WTC11 (cell line): Measurements from ENCODE around the gene OBSCN. TPM values are rescaled to one million over a fixed set of nuclear protein-coding genes. Genes with fewer than 3 reads are reported as not detected.

ENCODE experiments used
- ATAC-seq: fragments of 200-7000 bp; cut with Tn5 transposase; 2 replicates; pipeline ENCODE4 v1.10.0; 2021; ENCODE audit warnings: mild to moderate bottlenecking, moderate library complexity
- CTCF ChIA-PET: fragments of 300-600 bp; sonication (Branson Sonifier 250); formaldehyde crosslinking; loops from one replicate; lab custom pipeline; 2021; ENCODE audit warnings: antibody characterized with exemption; lab: Charles Lee
- POLR2A ChIA-PET: fragments of 350-600 bp; sonication (Branson Sonifier 250); formaldehyde crosslinking; loops from one replicate; lab custom pipeline; 2021; ENCODE audit warnings: antibody characterized with exemption; lab: Charles Lee
- DNase-seq: peaks from one replicate; pipeline ENCODE4 v3.0.0; 2021; ENCODE audit warnings: low spot score
- H3K27ac Mint-ChIP-seq: 2 replicates; pipeline ENCODE4 v1.8.0; 2021; ENCODE audit warnings: mixed read lengths
- H3K27me3 Mint-ChIP-seq: 2 replicates; pipeline ENCODE4 v1.8.0; 2021; ENCODE audit warnings: low read depth, mild to moderate bottlenecking, moderate library complexity, mixed read lengths
- H3K36me3 Mint-ChIP-seq: 2 replicates; pipeline ENCODE4 v1.8.0; 2021; ENCODE audit warnings: mixed read lengths
- H3K4me1 Mint-ChIP-seq: 2 replicates; pipeline ENCODE4 v1.8.0; 2022; ENCODE audit warnings: mixed read lengths
- H3K4me3 Mint-ChIP-seq: 2 replicates; pipeline ENCODE4 v1.8.0; 2021; ENCODE audit warnings: mild to moderate bottlenecking, moderate library complexity, mixed read lengths
- H3K9me3 Mint-ChIP-seq: 2 replicates; pipeline ENCODE4 v1.8.0; 2021; ENCODE audit warnings: mixed read lengths
- FOXK1 ChIP-seq: sonication (generic); formaldehyde crosslinking; IDR thresholded peaks from 2 replicates; pipeline ENCODE4 v1.8.0; 2022; ENCODE audit warnings: mild to moderate bottlenecking, moderate library complexity, missing genetic modification reagents
- HMGA2 ChIP-seq: fragments of 250-450 bp; sonication (Bioruptor Pico); IDR thresholded peaks from 2 replicates; pipeline ENCODE4 v1.4.0; 2021; ENCODE audit warnings: mild to moderate bottlenecking, moderate library complexity
- JAZF1 ChIP-seq: fragments of 250-450 bp; sonication (Bioruptor Pico); IDR thresholded peaks from 2 replicates; pipeline ENCODE4 v1.9.0; 2021; ENCODE audit warnings: moderate library complexity, mild to moderate bottlenecking, inconsistent platforms
- JUN ChIP-seq: sonication (generic); formaldehyde crosslinking; IDR thresholded peaks from 2 replicates; pipeline ENCODE4 v1.8.0; 2023; ENCODE audit warnings: mild to moderate bottlenecking, missing genetic modification reagents
- MLX ChIP-seq: sonication (generic); formaldehyde crosslinking; IDR thresholded peaks from 2 replicates; pipeline ENCODE4 v1.8.1; 2023; ENCODE audit warnings: mild to moderate bottlenecking, missing genetic modification reagents, moderate library complexity
- NFATC4 ChIP-seq: fragments of 250-450 bp; sonication (Bioruptor Pico); IDR thresholded peaks from 2 replicates; pipeline ENCODE4 v1.9.0; 2021; ENCODE audit warnings: mild to moderate bottlenecking
- NFE2L1 ChIP-seq: sonication (generic); formaldehyde crosslinking; IDR thresholded peaks from 2 replicates; pipeline ENCODE4 v1.8.1; 2023; ENCODE audit warnings: missing genetic modification reagents
- NR3C1 ChIP-seq: sonication (generic); formaldehyde crosslinking; conservative IDR thresholded peaks from 2 replicates; pipeline ENCODE4 v1.8.1; 2023; ENCODE audit warnings: low read depth, mild to moderate bottlenecking, missing genetic modification reagents
- SMAD3 ChIP-seq: sonication (generic); formaldehyde crosslinking; IDR thresholded peaks from 2 replicates; pipeline ENCODE4 v1.8.0; 2022; ENCODE audit warnings: missing genetic modification reagents, mild to moderate bottlenecking, borderline replicate concordance
- SP1 ChIP-seq: sonication (generic); formaldehyde crosslinking; conservative IDR thresholded peaks from 2 replicates; pipeline ENCODE4 v1.8.1; 2022; ENCODE audit warnings: missing genetic modification reagents
- TP53 ChIP-seq: sonication (generic); formaldehyde crosslinking; IDR thresholded peaks from 2 replicates; pipeline ENCODE4 v1.8.1; 2023; ENCODE audit warnings: mild to moderate bottlenecking, missing genetic modification reagents
- ZMAT4 ChIP-seq: fragments of 250-450 bp; sonication (Bioruptor Pico); IDR thresholded peaks from 2 replicates; pipeline ENCODE4 v1.9.0; 2021; ENCODE audit warnings: mild to moderate bottlenecking
- ZNF121 ChIP-seq: sonication (generic); formaldehyde crosslinking; IDR thresholded peaks from 2 replicates; pipeline ENCODE4 v1.8.0; 2023; ENCODE audit warnings: missing genetic modification reagents
- ZNF416 ChIP-seq: fragments of 250-450 bp; sonication (Bioruptor Pico); IDR thresholded peaks from 2 replicates; pipeline ENCODE4 v1.9.0; 2021; ENCODE audit warnings: mild to moderate bottlenecking, inconsistent platforms
- ZNF423 ChIP-seq: fragments of 250-450 bp; sonication (Bioruptor Pico); IDR thresholded peaks from 2 replicates; pipeline ENCODE4 v2.1.2; 2022; ENCODE audit warnings: mild to moderate bottlenecking, moderate library complexity
- total RNA-seq: library from RNA; stranded (reverse); gene quantifications from 3 replicates; pipeline ENCODE4 v1.2.3, GENCODE V29; 2021
- TF ChIP-seq, protein P1 (sequence below): sonication (generic); formaldehyde crosslinking; conservative IDR thresholded peaks from 2 replicates; pipeline ENCODE4 v1.8.1; 2023; ENCODE audit warnings: mild to moderate bottlenecking, low read depth, missing genetic modification reagents, moderate library complexity
- TF ChIP-seq, protein P2 (sequence below): sonication (generic); formaldehyde crosslinking; IDR thresholded peaks from 2 replicates; pipeline ENCODE4 v1.8.1; 2023; ENCODE audit warnings: mild to moderate bottlenecking, moderate library complexity, missing genetic modification reagents
- TF ChIP-seq, protein P3 (sequence below): sonication (generic); formaldehyde crosslinking; IDR thresholded peaks from 2 replicates; pipeline ENCODE4 v1.8.1; 2023; ENCODE audit warnings: mild to moderate bottlenecking, missing genetic modification reagents, borderline replicate concordance
- TF ChIP-seq, protein P4 (sequence below): sonication (generic); formaldehyde crosslinking; IDR thresholded peaks from 2 replicates; pipeline ENCODE4 v1.8.1; 2023; ENCODE audit warnings: mild to moderate bottlenecking, missing genetic modification reagents
- TF ChIP-seq, protein P5 (sequence below): sonication (generic); formaldehyde crosslinking; IDR thresholded peaks from 2 replicates; pipeline ENCODE4 v1.8.0; 2023; ENCODE audit warnings: mild to moderate bottlenecking, missing genetic modification reagents

Gene OBSCN
- total RNA-seq, 1 experiment from 2014 or later: 38.8 TPM

GRCh38 chr1:228294717-228295116 is 86.9 kb downstream of the OBSCN start:
- H3K27ac Mint-ChIP-seq: no peak overlapping the region
- peaks cover 57% of the 10 kb centered on the region for H3K9me3 Mint-ChIP-seq
- no peak for DNase-seq
- TF ChIP-seq FOXK1 (CRISPR knock-in tag) (no peak), NR3C1 (CRISPR knock-in tag) (no peak), SMAD3 (CRISPR knock-in tag) (no peak)
- TF ChIP-seq, protein P1, sequence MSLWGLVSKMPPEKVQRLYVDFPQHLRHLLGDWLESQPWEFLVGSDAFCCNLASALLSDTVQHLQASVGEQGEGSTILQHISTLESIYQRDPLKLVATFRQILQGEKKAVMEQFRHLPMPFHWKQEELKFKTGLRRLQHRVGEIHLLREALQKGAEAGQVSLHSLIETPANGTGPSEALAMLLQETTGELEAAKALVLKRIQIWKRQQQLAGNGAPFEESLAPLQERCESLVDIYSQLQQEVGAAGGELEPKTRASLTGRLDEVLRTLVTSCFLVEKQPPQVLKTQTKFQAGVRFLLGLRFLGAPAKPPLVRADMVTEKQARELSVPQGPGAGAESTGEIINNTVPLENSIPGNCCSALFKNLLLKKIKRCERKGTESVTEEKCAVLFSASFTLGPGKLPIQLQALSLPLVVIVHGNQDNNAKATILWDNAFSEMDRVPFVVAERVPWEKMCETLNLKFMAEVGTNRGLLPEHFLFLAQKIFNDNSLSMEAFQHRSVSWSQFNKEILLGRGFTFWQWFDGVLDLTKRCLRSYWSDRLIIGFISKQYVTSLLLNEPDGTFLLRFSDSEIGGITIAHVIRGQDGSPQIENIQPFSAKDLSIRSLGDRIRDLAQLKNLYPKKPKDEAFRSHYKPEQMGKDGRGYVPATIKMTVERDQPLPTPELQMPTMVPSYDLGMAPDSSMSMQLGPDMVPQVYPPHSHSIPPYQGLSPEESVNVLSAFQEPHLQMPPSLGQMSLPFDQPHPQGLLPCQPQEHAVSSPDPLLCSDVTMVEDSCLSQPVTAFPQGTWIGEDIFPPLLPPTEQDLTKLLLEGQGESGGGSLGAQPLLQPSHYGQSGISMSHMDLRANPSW (CRISPR knock-in tag): no peak
- ChIA-PET POLR2A (interaction anchor here (0.5 kb wide), 1 partner anchor 165 kb away, joined by 5 read pairs; no protein-coding TSS in a partner anchor), CTCF (no interaction called here)
- H3K4me1 Mint-ChIP-seq: no peaks in the 10 kb centered on the region
- no peak for ATAC-seq
- H3K27me3 Mint-ChIP-seq: no peaks in the 10 kb centered on the region; the same call in none of the 2 replicates
- peaks cover 64% of the 10 kb centered on the region for H3K36me3 Mint-ChIP-seq
- H3K4me3 Mint-ChIP-seq: no peak overlapping the region

GRCh38 chr1:228295201-228295600 is 87.4 kb downstream of the OBSCN start:
- CTCF ChIA-PET: no interaction called here
- no peak for ATAC-seq
- H3K4me3 Mint-ChIP-seq: no peak overlapping the region

More at GRCh38 chr1:228295201-228295600, 87.4 kb downstream of the OBSCN start:
- H3K9me3 Mint-ChIP-seq: peaks cover 62% of the 10 kb centered on the region
- TF ChIP-seq ZNF416 (CRISPR knock-in tag): no peak
- TF ChIP-seq JAZF1 (CRISPR knock-in tag): no peak
- TF ChIP-seq, protein P2, sequence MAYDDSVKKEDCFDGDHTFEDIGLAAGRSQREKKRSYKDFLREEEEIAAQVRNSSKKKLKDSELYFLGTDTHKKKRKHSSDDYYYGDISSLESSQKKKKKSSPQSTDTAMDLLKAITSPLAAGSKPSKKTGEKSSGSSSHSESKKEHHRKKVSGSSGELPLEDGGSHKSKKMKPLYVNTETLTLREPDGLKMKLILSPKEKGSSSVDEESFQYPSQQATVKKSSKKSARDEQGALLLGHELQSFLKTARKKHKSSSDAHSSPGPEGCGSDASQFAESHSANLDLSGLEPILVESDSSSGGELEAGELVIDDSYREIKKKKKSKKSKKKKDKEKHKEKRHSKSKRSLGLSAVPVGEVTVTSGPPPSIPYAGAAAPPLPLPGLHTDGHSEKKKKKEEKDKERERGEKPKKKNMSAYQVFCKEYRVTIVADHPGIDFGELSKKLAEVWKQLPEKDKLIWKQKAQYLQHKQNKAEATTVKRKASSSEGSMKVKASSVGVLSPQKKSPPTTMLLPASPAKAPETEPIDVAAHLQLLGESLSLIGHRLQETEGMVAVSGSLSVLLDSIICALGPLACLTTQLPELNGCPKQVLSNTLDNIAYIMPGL (CRISPR knock-in tag): no peak
- TF ChIP-seq, protein P3, sequence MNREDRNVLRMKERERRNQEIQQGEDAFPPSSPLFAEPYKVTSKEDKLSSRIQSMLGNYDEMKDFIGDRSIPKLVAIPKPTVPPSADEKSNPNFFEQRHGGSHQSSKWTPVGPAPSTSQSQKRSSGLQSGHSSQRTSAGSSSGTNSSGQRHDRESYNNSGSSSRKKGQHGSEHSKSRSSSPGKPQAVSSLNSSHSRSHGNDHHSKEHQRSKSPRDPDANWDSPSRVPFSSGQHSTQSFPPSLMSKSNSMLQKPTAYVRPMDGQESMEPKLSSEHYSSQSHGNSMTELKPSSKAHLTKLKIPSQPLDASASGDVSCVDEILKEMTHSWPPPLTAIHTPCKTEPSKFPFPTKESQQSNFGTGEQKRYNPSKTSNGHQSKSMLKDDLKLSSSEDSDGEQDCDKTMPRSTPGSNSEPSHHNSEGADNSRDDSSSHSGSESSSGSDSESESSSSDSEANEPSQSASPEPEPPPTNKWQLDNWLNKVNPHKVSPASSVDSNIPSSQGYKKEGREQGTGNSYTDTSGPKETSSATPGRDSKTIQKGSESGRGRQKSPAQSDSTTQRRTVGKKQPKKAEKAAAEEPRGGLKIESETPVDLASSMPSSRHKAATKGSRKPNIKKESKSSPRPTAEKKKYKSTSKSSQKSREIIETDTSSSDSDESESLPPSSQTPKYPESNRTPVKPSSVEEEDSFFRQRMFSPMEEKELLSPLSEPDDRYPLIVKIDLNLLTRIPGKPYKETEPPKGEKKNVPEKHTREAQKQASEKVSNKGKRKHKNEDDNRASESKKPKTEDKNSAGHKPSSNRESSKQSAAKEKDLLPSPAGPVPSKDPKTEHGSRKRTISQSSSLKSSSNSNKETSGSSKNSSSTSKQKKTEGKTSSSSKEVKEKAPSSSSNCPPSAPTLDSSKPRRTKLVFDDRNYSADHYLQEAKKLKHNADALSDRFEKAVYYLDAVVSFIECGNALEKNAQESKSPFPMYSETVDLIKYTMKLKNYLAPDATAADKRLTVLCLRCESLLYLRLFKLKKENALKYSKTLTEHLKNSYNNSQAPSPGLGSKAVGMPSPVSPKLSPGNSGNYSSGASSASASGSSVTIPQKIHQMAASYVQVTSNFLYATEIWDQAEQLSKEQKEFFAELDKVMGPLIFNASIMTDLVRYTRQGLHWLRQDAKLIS (CRISPR knock-in tag): no peak
- no peak for TF ChIP-seq TP53 (CRISPR knock-in tag)
- no peak for TF ChIP-seq MLX (CRISPR knock-in tag)
- no peak for TF ChIP-seq SP1 (CRISPR knock-in tag)
- no peak for TF ChIP-seq NFATC4 (CRISPR knock-in tag)
- no peak for TF ChIP-seq NFE2L1
- TF ChIP-seq JUN (CRISPR knock-in tag): no peak
- TF ChIP-seq, protein P4, sequence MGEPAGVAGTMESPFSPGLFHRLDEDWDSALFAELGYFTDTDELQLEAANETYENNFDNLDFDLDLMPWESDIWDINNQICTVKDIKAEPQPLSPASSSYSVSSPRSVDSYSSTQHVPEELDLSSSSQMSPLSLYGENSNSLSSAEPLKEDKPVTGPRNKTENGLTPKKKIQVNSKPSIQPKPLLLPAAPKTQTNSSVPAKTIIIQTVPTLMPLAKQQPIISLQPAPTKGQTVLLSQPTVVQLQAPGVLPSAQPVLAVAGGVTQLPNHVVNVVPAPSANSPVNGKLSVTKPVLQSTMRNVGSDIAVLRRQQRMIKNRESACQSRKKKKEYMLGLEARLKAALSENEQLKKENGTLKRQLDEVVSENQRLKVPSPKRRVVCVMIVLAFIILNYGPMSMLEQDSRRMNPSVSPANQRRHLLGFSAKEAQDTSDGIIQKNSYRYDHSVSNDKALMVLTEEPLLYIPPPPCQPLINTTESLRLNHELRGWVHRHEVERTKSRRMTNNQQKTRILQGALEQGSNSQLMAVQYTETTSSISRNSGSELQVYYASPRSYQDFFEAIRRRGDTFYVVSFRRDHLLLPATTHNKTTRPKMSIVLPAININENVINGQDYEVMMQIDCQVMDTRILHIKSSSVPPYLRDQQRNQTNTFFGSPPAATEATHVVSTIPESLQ (CRISPR knock-in tag): no peak
- no peak for TF ChIP-seq ZNF121
- TF ChIP-seq ZMAT4 (CRISPR knock-in tag): no peak
- TF ChIP-seq ZNF423: no peak
- TF ChIP-seq, protein P5, sequence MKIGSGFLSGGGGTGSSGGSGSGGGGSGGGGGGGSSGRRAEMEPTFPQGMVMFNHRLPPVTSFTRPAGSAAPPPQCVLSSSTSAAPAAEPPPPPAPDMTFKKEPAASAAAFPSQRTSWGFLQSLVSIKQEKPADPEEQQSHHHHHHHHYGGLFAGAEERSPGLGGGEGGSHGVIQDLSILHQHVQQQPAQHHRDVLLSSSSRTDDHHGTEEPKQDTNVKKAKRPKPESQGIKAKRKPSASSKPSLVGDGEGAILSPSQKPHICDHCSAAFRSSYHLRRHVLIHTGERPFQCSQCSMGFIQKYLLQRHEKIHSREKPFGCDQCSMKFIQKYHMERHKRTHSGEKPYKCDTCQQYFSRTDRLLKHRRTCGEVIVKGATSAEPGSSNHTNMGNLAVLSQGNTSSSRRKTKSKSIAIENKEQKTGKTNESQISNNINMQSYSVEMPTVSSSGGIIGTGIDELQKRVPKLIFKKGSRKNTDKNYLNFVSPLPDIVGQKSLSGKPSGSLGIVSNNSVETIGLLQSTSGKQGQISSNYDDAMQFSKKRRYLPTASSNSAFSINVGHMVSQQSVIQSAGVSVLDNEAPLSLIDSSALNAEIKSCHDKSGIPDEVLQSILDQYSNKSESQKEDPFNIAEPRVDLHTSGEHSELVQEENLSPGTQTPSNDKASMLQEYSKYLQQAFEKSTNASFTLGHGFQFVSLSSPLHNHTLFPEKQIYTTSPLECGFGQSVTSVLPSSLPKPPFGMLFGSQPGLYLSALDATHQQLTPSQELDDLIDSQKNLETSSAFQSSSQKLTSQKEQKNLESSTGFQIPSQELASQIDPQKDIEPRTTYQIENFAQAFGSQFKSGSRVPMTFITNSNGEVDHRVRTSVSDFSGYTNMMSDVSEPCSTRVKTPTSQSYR: no peak
- TF ChIP-seq HMGA2 (CRISPR knock-in tag): no peak
- TF ChIP-seq, all 79 proteins: peak for 0
- Mint-ChIP-seq H3K27ac (no peak overlapping the region), H3K36me3 (peaks cover 69% of the 10 kb centered on the region), H3K4me1 (no peaks in the 10 kb centered on the region), H3K27me3 (no peaks in the 10 kb centered on the region; the same call in none of the 2 replicates)
- POLR2A ChIA-PET: interaction anchor here (0.5 kb wide), 1 partner anchor 165 kb away, joined by 5 read pairs; no protein-coding TSS in a partner anchor
- DNase-seq: no peak
